ENCODE results near the gene PARVB. TPM values are rescaled to one million over a fixed set of nuclear protein-coding genes. Genes with fewer than 3 reads are reported as not detected.

The PARVB gene
- total and polyA plus RNA-seq, 11 donors, result 54.9 to 172 (median 95.8) TPM

DNA sequence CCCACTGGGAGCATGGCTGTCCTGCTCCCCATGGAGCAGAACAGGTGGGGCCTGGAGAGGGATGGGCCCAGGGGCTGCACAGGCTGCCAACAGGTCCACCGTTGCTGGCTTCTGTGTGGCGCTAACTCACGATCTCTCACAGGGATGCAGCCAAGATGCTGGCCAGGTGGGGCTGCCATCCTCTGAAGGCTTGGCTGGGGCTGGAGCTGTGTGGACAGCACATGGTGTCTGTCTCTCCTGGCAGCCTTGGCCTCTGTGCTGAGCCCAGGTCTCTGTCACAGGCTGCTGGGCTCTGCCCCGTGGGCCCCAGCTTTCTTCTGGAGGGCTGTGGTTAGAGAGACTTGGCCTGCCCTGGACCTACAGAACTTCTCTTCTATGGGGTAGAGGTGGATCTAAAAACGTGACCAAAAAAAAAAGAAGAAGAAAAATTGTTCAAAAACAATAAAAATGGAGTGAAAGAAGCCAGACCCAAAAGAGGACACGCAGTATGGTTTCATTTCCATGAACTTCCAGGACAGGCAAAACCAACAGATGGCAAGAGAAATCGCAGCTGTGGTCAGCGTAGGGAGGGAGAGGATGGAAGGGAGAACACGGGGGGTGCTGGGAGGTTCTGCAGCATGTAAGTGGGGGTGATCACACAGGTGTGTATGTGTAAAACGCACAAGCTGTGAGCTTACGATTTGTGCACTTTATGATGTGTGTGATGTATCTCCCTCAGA, 168.9 kb downstream of the PARVB start:
- TF ChIP-seq, protein P1, sequence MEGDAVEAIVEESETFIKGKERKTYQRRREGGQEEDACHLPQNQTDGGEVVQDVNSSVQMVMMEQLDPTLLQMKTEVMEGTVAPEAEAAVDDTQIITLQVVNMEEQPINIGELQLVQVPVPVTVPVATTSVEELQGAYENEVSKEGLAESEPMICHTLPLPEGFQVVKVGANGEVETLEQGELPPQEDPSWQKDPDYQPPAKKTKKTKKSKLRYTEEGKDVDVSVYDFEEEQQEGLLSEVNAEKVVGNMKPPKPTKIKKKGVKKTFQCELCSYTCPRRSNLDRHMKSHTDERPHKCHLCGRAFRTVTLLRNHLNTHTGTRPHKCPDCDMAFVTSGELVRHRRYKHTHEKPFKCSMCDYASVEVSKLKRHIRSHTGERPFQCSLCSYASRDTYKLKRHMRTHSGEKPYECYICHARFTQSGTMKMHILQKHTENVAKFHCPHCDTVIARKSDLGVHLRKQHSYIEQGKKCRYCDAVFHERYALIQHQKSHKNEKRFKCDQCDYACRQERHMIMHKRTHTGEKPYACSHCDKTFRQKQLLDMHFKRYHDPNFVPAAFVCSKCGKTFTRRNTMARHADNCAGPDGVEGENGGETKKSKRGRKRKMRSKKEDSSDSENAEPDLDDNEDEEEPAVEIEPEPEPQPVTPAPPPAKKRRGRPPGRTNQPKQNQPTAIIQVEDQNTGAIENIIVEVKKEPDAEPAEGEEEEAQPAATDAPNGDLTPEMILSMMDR (IDR thresholded peaks at IDR 0.05), result no peak
- no peak for TF ChIP-seq POLR2A (IDR thresholded peaks at IDR 0.05)
- Histone ChIP-seq H3K27me3 (peaks cover 0 to 18% (median 0%) of the 10 kb centered on the region in 9 donors), H3K36me3 (peaks cover 0 to 16% (median 0%) of the 10 kb centered on the region in 9 donors), H3K27ac (no peak overlapping the region), H3K9me3 (no peaks in the 10 kb centered on the region), H3K4me3 (no peak overlapping the region), H3K4me1 (peaks cover 0 to 5% (median 0%) of the 10 kb centered on the region in 12 donors)
- WGBS, 4 donors, result 69 to 78% (median 71%) methylated on average over 8 to 11 of the region's 11 CpGs
- no peak for DNase-seq
- ATAC-seq, result no peak
- intact Hi-C loops (cut with DNase I), result no loop called here

DNA sequence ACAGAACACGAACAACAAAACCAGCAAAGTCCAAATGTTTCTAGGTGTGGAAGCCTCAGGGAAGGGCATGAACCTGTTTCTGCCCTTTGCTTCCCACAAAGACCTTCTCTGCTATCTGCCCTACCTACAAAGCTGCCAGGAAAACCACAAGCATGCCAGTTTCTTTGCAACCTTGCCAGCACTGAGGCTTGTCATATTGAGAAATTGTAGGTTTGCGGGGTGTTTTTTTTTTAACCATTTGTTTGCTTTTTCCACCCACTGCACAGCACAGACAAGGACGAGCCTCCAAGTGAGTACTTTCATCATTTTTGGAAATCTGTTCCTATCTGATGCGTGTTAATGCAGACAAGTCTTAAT, 169.4 kb downstream of the PARVB start:
- no peak for DNase-seq
- Histone ChIP-seq H3K27me3 (peaks cover 0 to 18% (median 0%) of the 10 kb centered on the region in 9 donors), H3K4me3 (no peak overlapping the region), H3K4me1 (peaks cover 0 to 5% (median 0%) of the 10 kb centered on the region in 12 donors), H3K9me3 (no peaks in the 10 kb centered on the region), H3K27ac (no peak overlapping the region), H3K36me3 (peaks cover 0 to 22% (median 0%) of the 10 kb centered on the region in 9 donors)
- TF ChIP-seq POLR2A (IDR thresholded peaks at IDR 0.05), result no peak
- TF ChIP-seq, protein P1 (IDR thresholded peaks at IDR 0.05), result no peak
- intact Hi-C loops (cut with DNase I), result no loop called here
- 76 to 84% (median 78%) methylated on average over 4 of the region's 4 CpGs for WGBS, 4 donors
- ATAC-seq, result no peak

DNA sequence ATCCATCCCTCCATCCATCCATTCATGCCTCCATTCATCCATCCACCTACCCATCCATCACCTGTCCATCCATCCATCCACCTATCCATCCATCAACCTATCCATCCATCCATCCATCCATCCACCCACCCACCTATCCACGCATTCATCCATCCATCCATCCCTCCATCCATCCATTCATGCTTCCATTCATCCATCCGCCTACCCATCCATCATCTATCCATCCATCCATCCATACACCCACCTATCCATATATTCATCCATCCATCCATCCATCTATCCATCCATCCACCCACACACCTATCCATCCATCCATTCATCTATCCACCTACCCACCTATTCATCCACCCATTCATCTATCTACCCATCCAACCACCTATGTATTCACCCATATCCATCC, 170.5 kb downstream of the PARVB start:
- intact Hi-C loops (cut with DNase I), result no loop called here
- ATAC-seq, result no peak
- DNase-seq, result no peak
- no peak overlapping the region for H3K27ac ChIP-seq
- H3K4me3 ChIP-seq, result no peak overlapping the region
- H3K27me3 ChIP-seq, result peaks cover 0 to 18% (median 0%) of the 10 kb centered on the region in 9 donors
- no peaks in the 10 kb centered on the region for H3K9me3 ChIP-seq
- H3K4me1 ChIP-seq, result peaks cover 0 to 5% (median 0%) of the 10 kb centered on the region in 12 donors
- WGBS, 4 donors, result 76 to 93% (median 91%) methylated on average over 2 of the region's 2 CpGs
- peaks cover 0 to 30% (median 0%) of the 10 kb centered on the region in 9 donors for H3K36me3 ChIP-seq
- TF ChIP-seq POLR2A (IDR thresholded peaks at IDR 0.05), result no peak
- TF ChIP-seq, protein P1 (IDR thresholded peaks at IDR 0.05), result no peak

DNA sequence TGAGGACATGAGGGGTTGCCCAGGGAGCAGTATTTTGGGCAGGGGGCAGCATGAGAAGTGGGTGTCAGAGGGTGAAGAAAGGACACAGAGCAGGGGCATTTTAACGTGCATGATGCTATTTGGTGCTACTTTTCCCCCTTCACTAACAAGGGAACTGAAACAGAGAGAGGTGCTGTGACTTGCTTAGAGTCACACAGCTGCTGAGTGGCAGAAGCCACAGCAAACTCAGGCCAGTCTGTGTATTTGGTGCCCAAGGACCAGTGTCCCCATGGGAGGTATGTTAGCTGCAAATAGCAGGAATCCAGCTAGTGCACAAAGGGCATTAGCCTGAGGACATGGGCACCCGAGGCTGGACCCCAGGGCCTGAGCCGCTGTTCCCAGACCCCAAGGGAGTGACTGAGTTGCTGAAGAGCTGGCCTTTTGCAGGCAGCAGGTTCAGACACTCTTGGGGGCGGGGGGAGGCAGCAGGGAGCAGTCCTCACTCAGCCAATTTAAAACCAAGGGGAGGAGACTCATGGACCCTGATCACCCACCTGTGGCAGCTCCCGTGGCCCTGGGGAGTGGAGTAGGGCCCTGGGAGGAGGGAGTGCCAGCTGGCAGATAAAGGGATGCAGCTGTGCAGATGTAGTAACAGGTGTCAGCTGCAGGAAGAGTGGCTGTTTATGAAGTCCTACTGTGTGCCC, 171.2 kb downstream of the PARVB start:
- ATAC-seq (no peak), DNase-seq (no peak)
- Histone ChIP-seq H3K36me3 (peaks cover 0 to 37% (median 0%) of the 10 kb centered on the region in 9 donors), H3K9me3 (no peaks in the 10 kb centered on the region), H3K27me3 (peaks cover 0 to 18% (median 0%) of the 10 kb centered on the region in 9 donors), H3K27ac (no peak overlapping the region), H3K4me3 (no peak overlapping the region), H3K4me1 (peaks cover 0 to 9% (median 0%) of the 10 kb centered on the region in 12 donors)
- intact Hi-C loops (cut with DNase I), result no loop called here
- WGBS, 4 donors, result 51 to 64% (median 60%) methylated on average over 5 of the region's 5 CpGs
- no peak for TF ChIP-seq POLR2A (IDR thresholded peaks at IDR 0.05)
- TF ChIP-seq, protein P1 (IDR thresholded peaks at IDR 0.05), result no peak
